GM21381 (cell line): ENCODE data around the gene MSI1.
"Not testable (repeated sequence)": the region's sequence is repeated elsewhere in the genome, so short reads cannot be mapped to it uniquely, and the experiment has no call there.

Source experiments
- ATAC-seq: cut with Tn5 transposase; IDR thresholded peaks from one replicate; pipeline ENCODE4 v1.9.1; 2021; ENCODE audit warnings: mild to moderate bottlenecking, moderate library complexity; ENCODE audit not compliant: unreplicated experiment

The MSI1 gene

DNA sequence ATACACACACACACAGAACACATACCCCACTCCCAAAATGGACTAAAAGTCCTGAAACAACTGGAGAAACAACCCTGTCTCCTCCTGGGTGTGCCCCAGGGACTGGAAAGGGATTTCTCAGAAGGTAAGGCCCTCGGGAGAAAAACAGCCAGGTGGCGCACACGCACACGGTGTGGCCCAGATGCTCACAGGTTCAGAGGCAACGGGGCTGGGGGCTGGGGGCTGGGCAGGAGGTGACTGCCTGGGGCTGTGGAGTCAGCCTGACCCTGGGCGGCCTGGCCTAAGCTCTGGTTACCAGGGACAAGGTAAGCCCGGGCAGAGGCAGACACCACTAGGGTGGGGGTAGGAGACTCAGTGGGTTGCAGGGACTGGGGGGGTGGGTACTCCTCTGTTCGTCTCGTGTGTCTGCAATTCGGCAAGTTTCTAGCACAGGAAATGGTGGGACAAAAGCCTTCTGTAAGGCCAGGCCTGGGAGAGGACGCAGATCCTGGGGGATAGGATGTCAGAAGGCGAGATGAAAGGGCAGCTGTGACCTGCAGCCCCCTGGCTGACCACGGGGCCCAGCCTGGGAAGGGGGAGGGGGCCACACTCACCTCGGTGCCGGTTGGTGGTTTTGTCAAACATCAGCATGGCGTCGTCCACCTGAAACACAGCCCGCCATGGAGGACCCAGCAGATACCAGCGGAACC lies 10.4 kb downstream of the MSI1 start:
- ATAC-seq = no peak

DNA sequence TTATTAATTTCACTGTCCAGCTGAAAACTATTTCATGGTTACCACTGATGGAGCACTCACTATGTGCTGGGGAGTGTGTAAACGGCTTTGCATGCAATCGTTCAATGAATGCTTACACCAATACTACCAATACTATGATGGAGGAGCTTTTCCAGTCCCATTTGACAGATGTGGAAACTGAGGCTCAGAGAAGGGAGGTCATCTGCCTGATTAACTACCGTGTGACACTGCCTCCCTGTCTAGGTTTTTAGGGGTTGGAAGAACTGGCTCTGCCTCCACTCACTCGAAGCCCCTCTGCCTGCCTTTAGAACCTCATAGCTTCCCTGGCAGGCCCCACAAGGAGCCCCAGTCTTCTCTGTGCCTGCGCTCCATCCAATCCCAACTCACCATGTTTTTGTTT lies 11.9 kb downstream of the MSI1 start:
- ATAC-seq = no peak

DNA sequence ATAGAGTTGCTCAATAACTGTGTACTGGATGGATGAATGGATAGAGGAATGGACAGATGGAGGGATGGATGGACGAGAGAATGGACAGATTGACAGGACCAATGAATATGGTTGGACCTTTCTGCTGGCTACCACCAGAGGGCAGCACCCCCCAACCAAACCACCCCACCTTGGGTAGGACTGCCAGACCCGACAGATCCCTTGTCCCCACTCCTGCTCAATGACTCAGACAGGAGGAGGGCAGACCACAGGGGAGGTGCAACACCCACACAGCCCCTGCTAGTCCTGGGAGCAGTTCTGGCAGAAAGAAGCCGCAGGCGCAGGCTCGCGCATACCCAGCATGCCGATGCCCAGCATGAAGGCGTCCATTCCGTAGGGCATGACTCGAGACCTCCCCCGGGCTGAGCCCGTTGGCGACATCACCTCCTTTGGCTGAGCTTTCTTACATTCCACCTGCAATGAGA lies 12.4 kb downstream of the MSI1 start:
- no peak for ATAC-seq

DNA sequence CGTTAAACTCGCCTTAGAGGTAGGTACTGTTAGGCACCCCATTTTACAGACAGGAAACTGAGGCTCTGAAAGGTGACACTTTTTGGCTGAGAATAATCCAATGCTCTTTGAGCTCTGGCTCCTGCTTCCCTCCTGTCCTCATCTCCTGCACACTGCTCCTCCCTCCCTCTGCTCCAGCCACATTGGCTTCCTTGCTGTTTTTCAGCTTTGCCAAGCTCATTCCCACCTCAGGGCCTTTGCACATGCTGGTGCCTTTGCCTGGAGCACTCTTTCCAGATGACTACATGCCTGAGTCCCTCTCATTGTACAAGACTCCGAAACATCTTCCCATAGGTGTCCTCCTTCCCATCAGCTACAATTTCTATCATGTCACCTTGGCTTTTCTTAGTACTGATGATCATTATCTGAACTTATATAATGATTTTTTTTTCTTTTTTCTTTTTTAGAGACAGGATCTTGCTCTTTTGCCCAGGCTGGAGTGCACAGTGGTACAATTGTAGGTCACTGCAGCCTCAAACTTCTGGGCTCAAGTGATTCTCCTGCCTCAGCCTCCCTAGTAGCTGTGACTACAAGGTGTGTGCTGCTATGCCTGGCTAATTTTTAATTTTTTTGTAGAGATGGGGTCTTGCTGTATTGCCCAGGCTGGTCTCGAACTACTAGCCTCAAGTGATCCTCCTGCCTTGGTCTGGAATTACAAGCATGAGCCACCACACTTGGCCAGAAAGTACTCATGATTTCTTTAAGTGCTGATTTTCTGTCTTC lies 15.2 kb downstream of the MSI1 start:
- ATAC-seq = no peak

DNA sequence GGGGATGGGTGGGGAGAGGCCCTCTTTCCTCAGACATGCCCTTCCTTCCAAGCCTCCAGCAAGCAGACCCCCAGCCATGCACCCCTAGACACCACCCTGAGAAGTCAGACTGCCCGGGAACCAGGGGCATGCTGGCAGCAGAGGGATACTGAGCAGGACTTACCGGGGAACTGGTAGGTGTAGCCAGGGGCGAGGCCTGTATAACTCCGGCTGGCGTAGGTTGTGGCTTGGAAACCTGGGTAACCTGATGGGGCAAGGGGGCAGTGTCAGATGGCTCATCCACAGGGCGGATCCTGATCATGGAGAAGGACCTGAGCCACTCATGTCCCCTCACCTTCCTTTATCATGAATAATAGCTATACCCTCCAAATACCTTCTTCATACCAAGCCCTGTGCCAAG lies 15.8 kb downstream of the MSI1 start:
- no peak for ATAC-seq

DNA sequence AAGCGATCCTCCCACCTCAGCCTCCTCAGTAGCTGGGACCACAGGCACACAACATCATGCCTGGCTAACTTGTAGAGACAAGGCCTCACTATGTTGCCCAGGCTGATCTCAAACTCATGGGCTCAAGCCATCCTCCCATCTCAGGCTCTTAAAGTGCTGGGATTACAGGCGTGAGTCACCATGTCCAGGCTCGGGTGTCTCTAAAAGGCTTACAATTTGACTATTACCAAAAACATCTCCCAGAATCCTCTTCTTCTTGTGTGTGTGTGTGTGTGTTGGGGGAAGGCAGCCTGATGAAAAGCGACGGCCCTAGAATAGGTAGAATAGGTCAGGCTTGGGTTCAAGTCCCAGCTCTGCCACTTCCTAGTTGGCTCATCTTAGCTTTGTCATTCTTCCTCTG lies 16.8 kb downstream of the MSI1 start:
- no peak for ATAC-seq

DNA sequence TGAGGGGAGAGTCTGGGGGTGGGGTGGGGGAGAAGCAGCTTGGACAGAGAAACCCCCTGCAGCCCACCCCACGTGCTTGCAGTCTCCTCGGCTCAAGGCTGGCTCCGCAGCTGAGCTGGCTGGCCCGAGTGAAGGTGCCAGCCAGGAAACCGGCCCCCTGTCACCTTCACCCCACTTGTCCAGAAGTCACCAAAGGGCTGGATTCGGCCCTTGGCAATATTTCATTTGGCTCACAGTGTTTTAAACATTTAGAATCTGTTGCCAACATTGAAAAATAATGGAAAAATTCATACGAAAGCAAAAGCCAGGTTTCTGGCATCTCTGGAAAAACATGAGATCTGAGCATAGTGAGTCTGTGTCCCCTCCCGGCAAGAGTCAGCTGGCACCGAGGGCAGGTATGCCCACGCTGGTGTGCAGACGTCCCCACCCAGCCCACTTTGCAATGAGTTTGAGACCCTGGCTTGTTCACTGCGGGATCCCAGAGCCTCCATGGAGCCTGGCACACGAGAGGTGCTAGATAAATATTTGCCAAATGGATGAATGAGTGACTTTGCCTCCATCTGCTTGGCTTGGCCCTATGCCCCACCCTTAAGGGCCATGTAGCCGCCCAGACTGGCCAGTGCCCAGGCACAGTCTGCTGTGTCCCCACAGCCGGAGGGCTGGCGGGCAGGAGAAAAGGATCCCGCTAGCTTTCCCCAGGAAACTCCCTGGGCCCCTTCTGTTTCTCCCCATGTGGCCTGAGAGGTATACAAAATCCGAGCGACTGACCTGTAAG lies 18.2 kb downstream of the MSI1 start:
- no peak for ATAC-seq

DNA sequence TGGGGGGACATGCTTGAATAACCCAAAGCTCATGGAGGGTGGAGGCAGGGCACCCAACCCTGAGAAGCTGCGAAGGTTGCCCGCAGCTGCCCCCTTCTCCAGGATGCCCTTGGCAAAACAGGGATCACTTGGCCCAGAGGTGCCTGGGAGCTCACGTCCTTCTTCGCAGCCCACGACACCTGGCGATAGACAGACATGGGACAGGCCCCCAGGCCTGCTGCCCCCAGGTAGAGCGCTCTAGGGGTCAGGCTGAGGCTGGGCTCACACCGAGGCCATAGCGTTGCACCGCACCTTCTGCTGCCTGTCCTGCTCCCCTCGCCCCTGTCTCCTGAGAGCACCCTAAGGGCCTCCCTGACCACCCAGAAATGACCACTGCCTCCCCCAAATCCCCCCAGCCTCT lies 21.2 kb downstream of the MSI1 start:
- no peak for ATAC-seq

DNA sequence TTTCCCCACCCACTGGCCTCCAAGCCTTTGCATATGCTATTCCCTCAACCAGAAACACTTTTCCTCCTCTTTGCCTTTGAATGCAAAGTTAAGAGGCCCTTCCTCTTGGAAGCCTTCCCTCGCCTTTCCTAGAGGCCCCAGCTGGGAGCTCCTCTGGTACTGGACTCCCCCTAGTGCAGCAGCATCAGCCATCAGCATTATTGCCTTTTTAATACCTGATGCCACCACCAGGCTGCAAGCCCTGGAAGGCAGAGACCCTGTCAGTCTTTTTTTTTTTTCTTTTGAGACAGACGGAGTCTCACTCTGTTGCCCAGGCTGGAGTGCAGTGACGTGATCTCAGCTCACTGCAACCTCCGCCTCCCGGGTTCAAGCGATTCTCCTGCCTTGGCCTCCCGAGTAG lies 22.3 kb downstream of the MSI1 start:
- ATAC-seq = no peak

DNA sequence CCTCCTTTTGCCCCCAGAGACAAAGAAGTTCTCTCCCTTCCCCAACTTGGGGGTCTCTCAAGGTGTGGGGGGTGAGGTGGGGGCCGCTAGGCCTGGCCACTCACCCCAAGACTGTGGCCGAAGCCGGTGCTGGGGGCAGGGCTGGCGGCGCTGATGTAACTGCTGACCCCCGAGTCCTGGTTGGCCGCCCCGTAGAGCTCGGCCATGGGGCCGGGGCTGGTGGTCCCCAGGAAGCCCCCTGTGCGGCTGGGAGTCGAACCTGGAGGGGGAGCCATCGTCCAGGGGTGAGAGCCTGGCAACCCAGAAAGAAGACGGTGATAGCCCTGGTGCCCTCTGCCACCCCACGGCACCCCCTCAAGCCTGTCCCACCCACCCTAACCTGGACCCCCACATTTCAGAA lies 22.9 kb downstream of the MSI1 start:
- ATAC-seq = no peak

DNA sequence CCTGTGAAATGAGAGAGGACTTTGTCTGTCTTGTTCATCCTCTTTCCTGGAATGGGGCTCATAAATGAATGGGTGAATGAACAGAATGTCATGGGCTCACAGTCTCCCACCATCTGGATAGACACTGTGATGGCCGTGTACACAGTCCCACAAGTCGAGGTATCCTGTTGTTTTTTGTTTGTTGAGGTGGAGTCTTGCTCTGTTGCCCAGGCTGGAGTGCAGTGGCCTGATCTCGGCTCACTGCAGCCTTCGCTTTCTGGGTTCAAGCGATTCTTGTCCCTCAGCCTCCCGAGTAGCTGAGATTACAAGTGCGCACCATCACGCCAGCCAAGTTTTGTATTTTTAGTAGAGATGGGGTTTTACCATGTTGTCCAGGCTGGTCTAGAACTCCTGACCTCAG lies 25.3 kb downstream of the MSI1 start:
- ATAC-seq = no peak

DNA sequence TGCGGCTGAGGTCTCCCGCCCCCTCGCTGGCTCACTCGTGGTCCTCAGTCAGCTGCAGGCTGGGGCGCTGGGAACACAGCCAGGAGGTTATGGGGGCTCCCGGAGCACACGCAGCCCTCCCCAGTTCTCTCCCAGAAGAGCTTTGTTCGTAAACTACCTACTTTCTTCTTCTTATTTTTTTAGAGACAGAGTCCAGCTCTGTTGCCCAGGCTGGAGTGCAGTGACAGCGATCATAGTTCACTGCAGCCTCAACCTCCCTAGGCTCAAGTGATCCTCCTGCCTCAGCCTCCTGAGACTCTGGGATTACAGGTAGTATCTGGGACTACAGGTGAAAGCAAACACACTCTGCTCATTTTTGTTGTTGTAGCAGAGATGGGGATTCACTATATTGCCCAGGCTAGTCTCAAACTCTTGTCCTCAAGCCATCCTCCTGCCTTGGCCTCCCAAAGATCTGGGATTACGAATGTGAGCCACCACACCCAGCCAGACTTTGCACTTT lies 25.9 kb downstream of the MSI1 start:
- no peak for ATAC-seq

DNA sequence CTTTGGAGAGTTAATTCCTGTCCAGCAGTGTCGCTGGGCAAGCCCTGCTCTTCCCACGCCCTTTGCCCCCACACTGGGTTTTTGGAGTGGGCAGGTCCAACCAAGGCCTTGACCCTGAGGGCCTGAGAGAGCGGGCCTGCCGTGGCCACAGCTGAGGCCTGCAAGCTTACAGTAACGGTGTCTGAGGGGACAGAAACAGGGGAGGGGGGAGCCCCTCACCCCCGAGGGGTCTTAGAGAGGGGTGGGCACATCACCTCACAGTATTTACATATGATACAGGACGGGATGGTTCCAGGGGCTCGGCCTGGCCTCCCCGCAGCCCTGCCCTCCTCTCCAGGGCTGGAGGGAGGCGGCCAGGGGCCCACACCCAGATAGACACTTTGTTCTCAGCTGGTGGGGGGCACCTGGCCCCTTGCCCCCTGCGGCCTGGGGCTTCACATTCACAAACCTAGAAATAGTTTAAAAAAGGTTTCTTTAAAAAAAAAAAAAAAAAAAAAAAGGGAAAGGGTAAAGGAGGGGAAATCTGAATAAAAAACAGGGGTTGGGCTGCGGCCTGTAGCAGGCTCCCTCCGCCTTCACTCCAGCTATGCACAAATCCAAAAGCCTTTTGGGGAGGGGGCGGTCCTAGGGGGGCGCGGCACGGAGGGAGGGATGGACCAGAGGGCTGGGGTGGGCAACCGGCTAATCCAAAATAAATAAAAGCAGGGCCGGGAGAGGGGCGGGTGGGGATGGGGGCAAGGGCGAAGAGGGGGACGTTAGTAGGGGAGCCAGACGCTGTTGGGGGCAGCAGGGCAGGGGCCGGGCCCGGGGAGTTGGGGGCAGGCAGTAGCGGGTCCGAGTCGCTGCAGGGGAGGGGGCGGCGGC lies 26.6 kb downstream of the MSI1 start:
- ATAC-seq = no peak

DNA sequence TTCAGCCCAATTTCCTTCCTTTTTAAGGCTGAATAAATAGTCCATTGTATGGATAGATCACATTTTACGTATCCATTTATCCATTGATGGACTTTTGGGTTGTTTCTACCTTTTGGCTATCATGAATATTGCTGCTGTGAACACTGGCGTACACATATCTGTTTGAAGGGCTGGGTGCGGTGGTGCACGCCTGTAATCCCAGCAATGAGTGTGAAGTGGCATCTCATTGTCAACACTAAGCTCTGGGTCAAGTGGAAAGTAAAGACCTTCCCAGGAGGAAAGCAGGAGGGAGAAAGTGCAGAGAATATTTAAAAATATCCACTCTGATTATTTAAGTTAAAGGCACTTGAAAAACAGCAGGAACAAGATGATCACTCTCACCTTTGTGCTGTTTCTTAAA lies 29.7 kb downstream of the MSI1 start:
- ATAC-seq = no peak

DNA sequence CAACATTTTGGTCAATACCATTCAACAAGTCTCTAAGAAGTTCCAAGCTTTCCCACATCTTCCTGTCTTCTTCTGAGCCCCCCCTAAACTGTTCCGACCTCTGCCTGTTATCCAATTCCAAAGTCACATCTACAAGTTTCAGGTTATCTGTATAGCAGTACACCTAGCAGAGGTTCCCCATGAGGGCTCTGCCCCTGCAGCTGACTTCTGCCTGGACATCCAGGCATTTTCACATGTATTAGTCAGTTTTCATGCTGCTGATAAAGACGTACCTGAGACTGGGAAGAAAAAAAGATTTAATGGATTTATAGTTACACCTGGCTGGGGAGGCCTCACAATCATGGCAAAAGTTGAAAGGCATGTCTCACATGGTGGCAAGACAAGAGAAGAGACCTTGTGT lies 31.2 kb downstream of the MSI1 start:
- no peak for ATAC-seq

DNA sequence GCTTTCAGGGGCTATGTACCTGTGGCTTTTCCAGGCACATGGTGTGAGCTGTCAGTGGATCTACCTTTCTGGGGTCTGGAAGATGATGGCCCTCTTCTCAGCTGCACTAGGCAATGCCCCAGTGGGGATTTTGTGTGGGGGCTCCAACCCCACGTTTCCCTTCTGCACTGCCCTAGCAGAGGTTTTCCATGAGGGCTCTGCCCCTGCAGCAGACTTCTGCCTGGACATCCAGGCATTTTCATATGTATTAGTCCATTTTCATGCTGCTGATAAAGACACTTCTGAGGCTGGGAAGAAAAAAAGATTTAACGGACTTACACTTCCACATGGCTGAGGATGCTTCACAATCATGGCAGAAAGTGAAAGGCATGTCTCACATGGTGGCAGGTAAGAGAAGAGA lies 32.6 kb downstream of the MSI1 start:
- ATAC-seq = not testable (repeated sequence)

DNA sequence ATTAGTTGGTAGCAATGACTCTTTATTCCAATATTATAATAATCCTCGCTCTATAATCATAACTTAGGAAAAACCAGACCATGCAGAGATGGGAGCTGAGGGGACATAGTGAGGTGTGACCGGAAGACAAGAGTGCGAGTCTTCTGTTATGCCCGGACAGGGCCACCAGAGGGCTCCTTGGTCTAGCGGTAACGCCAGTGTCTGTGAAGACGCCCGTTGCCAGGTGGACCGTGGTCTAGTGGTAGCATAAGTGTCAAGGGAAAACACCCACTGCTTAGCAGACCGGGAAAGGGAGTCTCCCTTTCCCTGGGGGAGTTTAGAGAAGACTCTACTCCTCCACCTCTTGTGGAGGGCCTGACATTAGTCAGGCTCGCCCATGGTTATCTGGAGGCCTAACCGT lies 33.5 kb downstream of the MSI1 start:
- ATAC-seq = not testable (repeated sequence)

DNA sequence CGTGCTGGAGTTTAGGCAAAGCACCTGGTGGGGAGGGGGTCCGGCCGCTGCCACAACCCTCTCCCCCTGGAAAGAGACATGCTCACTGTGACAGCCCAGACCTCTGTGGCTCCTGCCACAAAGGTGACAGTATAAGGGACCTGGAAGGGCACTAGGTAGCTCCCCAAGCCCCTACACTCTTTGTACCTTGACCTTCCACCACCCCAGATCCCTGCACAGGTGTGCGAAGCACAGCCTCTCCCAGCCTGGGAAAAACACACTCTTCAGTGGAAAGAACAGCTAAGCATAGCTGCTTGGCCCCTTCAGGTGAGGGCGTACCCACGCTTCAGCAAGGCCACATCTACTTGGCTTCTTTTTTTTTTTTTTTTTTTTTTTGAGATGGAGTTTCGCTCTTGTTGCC lies 36.4 kb downstream of the MSI1 start:
- ATAC-seq = no peak

DNA sequence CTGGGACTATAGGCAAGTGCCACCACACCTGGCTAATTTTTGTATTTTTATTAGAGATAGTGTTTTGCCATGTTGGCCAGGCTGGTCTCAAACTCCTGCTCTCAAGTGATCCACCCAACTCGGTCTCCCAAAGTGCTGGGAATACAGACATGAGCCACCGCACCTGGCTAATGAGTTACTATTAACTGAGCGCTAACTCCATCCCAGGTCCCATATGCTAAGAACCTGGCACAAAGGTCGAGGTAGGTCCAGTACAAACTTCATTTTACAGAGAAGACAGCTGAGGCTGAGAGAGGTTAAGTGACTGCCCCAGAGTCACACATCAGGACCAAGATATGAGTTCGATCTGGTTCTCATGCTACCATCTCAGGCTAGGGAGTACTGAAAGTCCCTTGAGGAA lies 36.9 kb downstream of the MSI1 start:
- ATAC-seq = no peak

DNA sequence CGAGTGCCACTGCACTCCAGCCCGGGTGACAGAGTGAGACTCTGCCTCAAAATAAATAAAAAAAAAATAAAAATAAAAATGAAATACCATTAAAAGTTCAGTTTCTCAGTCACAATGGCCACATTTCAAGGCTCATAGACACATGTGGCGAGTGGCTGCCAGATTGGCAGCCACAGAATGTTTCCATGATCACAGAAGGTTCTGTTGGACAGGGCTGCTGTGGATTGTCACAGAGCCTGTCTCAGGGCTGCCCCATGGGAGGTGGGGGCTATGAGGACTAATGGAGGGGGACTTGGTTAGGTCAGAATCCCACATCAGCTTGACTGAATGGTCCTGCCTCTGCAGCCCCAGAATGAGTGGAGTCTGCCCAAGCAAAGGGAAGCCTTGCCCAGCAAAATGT lies 37.6 kb downstream of the MSI1 start:
- no peak for ATAC-seq

DNA sequence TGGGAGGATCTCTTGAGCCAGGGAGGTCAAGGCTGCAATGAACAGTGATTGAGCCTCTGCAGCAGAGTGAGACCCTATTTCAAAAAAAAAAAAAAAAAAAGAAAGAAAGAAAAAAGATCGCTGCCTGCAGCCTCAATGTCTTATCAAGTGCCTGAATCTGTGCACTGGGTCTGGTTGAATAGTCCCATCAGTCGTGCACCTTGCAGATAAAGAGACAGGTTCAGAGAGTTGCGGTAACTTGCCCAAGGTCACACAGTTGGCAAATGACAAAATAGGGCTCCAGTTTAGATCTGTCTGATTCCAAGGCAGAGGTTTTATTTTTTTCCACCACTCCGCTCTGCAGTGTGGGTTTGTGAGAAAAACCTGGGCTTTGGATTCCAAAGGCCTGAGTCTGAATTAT lies 40.7 kb downstream of the MSI1 start:
- ATAC-seq = no peak
